GM18907 (cell line): ENCODE measurements around the gene TCF7L2.
"Not testable (repeated sequence)": the region's sequence is repeated elsewhere in the genome, so short reads cannot be mapped to it uniquely, and the experiment has no call there.

Experiments used
- ATAC-seq: cut with Tn5 transposase; IDR thresholded peaks from one replicate; pipeline ENCODE4 v1.9.1; 2021; ENCODE audit warnings: mild to moderate bottlenecking, moderate library complexity; ENCODE audit not compliant: unreplicated experiment

Gene TCF7L2

GRCh38 chr10:113061557-113061956, 111.5 kb downstream of the TCF7L2 start:
- ATAC-seq: no peak

- ATAC-seq: no peak
Observed at GRCh38 chr10:113063043-113063967, 113.3 kb downstream of the TCF7L2 start.

- no peak for ATAC-seq
Observed at GRCh38 chr10:113064039-113064438, 114.0 kb downstream of the TCF7L2 start.

GRCh38 chr10:113066120-113066519, 116.1 kb downstream of the TCF7L2 start:
- not testable (repeated sequence) for ATAC-seq

GRCh38 chr10:113066561-113067312, 116.7 kb downstream of the TCF7L2 start:
- ATAC-seq: no peak

GRCh38 chr10:113067501-113067900, 117.5 kb downstream of the TCF7L2 start:
- ATAC-seq: no peak

- ATAC-seq: no peak
Observed at GRCh38 chr10:113068178-113068890, 118.3 kb downstream of the TCF7L2 start.

GRCh38 chr10:113069595-113069994, 119.5 kb downstream of the TCF7L2 start:
- ATAC-seq: no peak

- no peak for ATAC-seq
Observed at GRCh38 chr10:113071446-113071845, 121.4 kb downstream of the TCF7L2 start.

GRCh38 chr10:113073549-113074189, 123.6 kb downstream of the TCF7L2 start:
- ATAC-seq: no peak

- ATAC-seq: no peak
Observed at GRCh38 chr10:113076949-113077348, 126.9 kb downstream of the TCF7L2 start.

GRCh38 chr10:113078282-113078907, 128.3 kb downstream of the TCF7L2 start:
- no peak for ATAC-seq

GRCh38 chr10:113080061-113080924, 130.2 kb downstream of the TCF7L2 start:
- no peak for ATAC-seq

GRCh38 chr10:113080925-113081229, 130.8 kb downstream of the TCF7L2 start:
- ATAC-seq: no peak

- ATAC-seq: no peak
Observed at GRCh38 chr10:113084031-113084430, 134.0 kb downstream of the TCF7L2 start.

- ATAC-seq: no peak
Observed at GRCh38 chr10:113085776-113086175, 135.7 kb downstream of the TCF7L2 start.

GRCh38 chr10:113086282-113086681, 136.2 kb downstream of the TCF7L2 start:
- ATAC-seq: no peak

GRCh38 chr10:113087165-113088029, 137.3 kb downstream of the TCF7L2 start:
- no peak for ATAC-seq

GRCh38 chr10:113088194-113088593, 138.1 kb downstream of the TCF7L2 start:
- no peak for ATAC-seq
